ENCODE results near the gene FOXF1.

Gene FOXF1

GRCh38 chr16:86534779-86535615, 24.7 kb downstream of the FOXF1 start:
- DNase-seq, result no peak

- DNase-seq, result no peak
Observed at GRCh38 chr16:86536621-86537020, 26.3 kb downstream of the FOXF1 start.

- no peak for DNase-seq
Observed at GRCh38 chr16:86537486-86537885, 27.2 kb downstream of the FOXF1 start.

- no peak for DNase-seq
Observed at GRCh38 chr16:86538196-86538780, 28.0 kb downstream of the FOXF1 start.

- no peak for DNase-seq
Observed at GRCh38 chr16:86540894-86541293, 30.6 kb downstream of the FOXF1 start.

- no peak for DNase-seq
Observed at GRCh38 chr16:86541560-86541959, 31.2 kb downstream of the FOXF1 start.

GRCh38 chr16:86542756-86543750, 32.7 kb downstream of the FOXF1 start:
- no peak for DNase-seq

GRCh38 chr16:86545481-86545880, 35.2 kb downstream of the FOXF1 start:
- DNase-seq, result no peak

GRCh38 chr16:86545954-86546637, 35.8 kb downstream of the FOXF1 start:
- no peak for DNase-seq

GRCh38 chr16:86546638-86547013, 36.3 kb downstream of the FOXF1 start:
- DNase-seq, result no peak

- DNase-seq, result no peak
Observed at GRCh38 chr16:86547286-86547685, 37.0 kb downstream of the FOXF1 start.

- no peak for DNase-seq
Observed at GRCh38 chr16:86549076-86549892, 39.0 kb downstream of the FOXF1 start.

GRCh38 chr16:86549893-86550190, 39.5 kb downstream of the FOXF1 start:
- DNase-seq, result no peak

GRCh38 chr16:86550281-86550680, 40.0 kb downstream of the FOXF1 start:
- no peak for DNase-seq

- DNase-seq, result no peak
Observed at GRCh38 chr16:86553356-86553755, 43.0 kb downstream of the FOXF1 start.

- DNase-seq, result no peak
Observed at GRCh38 chr16:86554599-86554916, 44.2 kb downstream of the FOXF1 start.

- peak; percentile 100 for DNase-seq
Observed at GRCh38 chr16:86554917-86555703, 44.8 kb downstream of the FOXF1 start, which contains the start of gene MTHFSD. Gene MTHFSD (minus strand): TSS chr16:86555235. CDS start chr16:86555184, 51 bp downstream.

GRCh38 chr16:86555704-86556075, 45.4 kb downstream of the FOXF1 start:
- DNase-seq, result no peak

GRCh38 chr16:86556576-86556975, 46.2 kb downstream of the FOXF1 start:
- DNase-seq, result no peak

- no peak for DNase-seq
Observed at GRCh38 chr16:86557587-86557986, 47.3 kb downstream of the FOXF1 start.
